ENCODE measurements around the gene SAFB.

- TF ChIP-seq PAX8 (CRISPR knock-in tag; IDR thresholded peaks at IDR 0.05; ENCODE audit: borderline replicate concordance), result no peak
- TF ChIP-seq PREB (CRISPR knock-in tag; IDR thresholded peaks at IDR 0.05), result no peak
- TF ChIP-seq DDIT3 (CRISPR knock-in tag; IDR thresholded peaks at IDR 0.05), result no peak
Measured at GRCh38 chr19:5612891-5613865, 9.7 kb upstream of the SAFB start.
